OCI-LY3 (cell line): Measurements from ENCODE around the gene NR2C2AP.
A peak's percentile ranks its signal among the peaks of the same experiment; 100 is the strongest.

Experiments used
- H2AFZ ChIP-seq: fragments of 200-600, 300-600 bp; shearing (Covaris generic); 2 replicates; pipeline ENCODE4 v1.6.0; 2014; ENCODE audit warnings: antibody characterized with exemption, low read depth, low read length
- H3K27ac ChIP-seq: fragments of 200-600, 300-600 bp; sonication (generic); 2 replicates; pipeline ENCODE4 v1.5.1; 2014; ENCODE audit warnings: mild to moderate bottlenecking, low read length, moderate library complexity, mixed read lengths
- H3K27me3 ChIP-seq: fragments of 200-600, 300-600 bp; sonication (generic); 2 replicates; pipeline ENCODE4 v1.6.1; 2014; ENCODE audit warnings: low read depth, low read length, mixed read lengths
- H3K36me3 ChIP-seq: fragments of 200-600, 300-600 bp; sonication (generic); replicated peaks from 2 replicates; pipeline ENCODE3; 2014; ENCODE audit warnings: low read depth, low read length, mixed read lengths
- H3K4me1 ChIP-seq: fragments of 300-600, 200-600 bp; sonication (generic); 2 replicates; pipeline ENCODE4 v1.6.1; 2014; ENCODE audit warnings: low read length, mixed read lengths
- H3K4me2 ChIP-seq: fragments of 200-600, 300-600 bp; sonication (generic); 2 replicates; pipeline ENCODE4 v1.6.1; 2014; ENCODE audit warnings: low read length, mixed read lengths
- H3K4me3 ChIP-seq: fragments of 300-600, 200-600 bp; sonication (generic); 2 replicates; pipeline ENCODE4 v1.5.1; 2014; ENCODE audit warnings: antibody characterized with exemption, mild to moderate bottlenecking, low read length, moderate library complexity
- H3K79me2 ChIP-seq: fragments of 300-600, 200-600 bp; shearing (Covaris generic); 2 replicates; pipeline ENCODE4 v1.6.1; 2014; ENCODE audit warnings: mild to moderate bottlenecking, low read length, mixed read lengths
- H3K9ac ChIP-seq: fragments of 300-600, 200-600 bp; shearing (Covaris generic); 2 replicates; pipeline ENCODE4 v1.6.0; 2014; ENCODE audit warnings: mild to moderate bottlenecking, low read length, moderate library complexity
- H3K9me3 ChIP-seq: fragments of 200-600, 300-600 bp; shearing (Covaris generic); 2 replicates; pipeline ENCODE4 v1.6.1; 2014; ENCODE audit warnings: low read length, mixed read lengths; ENCODE audit not compliant: insufficient read depth
- H4K20me1 ChIP-seq: fragments of 200-600, 300-600 bp; sonication (generic); 2 replicates; pipeline ENCODE4 v1.6.1; 2016; ENCODE audit warnings: low read length, mixed read lengths; ENCODE audit not compliant: insufficient read depth
- EZH2phosphoT487 ChIP-seq: fragments of 200-600 bp; shearing (Covaris generic); IDR thresholded peaks from 2 replicates; pipeline ENCODE4 v1.6.1; 2018; ENCODE audit warnings: antibody characterized with exemption, mixed run types, low read depth
- TF ChIP-seq, protein P1 (sequence below): fragments of 200-600, 300-600 bp; sonication (generic); IDR thresholded peaks from 2 replicates; pipeline ENCODE4 v1.5.1; 2014; ENCODE audit warnings: antibody characterized with exemption, low read length, low read depth

Gene NR2C2AP

DNA sequence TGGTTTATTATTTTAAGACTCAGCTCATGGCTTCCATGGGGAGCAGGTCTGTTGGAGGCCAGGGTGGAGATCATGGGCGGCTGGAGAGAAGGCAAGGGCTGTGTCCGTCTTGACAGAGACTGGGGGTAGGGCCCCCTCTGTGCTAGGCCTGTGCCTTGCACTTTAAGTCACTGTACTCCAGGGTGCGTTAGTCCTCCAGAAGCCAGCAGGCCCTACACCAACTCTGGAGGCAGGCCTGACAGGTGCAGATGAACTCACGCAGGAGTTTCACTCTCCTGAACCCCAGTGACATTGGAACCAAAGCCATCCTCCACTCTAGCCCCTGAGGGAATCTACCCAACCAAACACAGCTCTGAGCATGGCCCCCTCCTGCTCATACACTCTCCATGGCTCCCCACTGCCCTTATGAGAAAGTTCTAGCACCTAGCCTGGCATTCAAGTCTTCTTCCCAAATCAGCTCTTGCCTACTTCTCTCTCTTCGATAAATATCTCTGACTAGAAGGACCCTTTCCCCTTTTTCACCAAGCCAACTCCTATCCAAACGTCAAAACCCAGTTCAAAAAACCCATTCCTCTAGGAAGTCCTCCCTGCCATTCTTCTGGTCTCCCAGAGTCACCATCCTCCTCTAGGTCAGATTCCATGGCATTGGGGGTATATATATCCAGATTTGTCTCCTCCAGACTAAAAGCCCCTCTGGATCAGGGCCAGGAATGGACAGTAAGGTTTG lies 48.3 kb downstream of the NR2C2AP start:
- H3K9ac ChIP-seq = peak overlapping the region; percentile 50
- H3K27ac ChIP-seq = peak overlapping the region; percentile 81
- no peaks in the 10 kb centered on the region for H3K9me3 ChIP-seq
- TF ChIP-seq, protein P1, sequence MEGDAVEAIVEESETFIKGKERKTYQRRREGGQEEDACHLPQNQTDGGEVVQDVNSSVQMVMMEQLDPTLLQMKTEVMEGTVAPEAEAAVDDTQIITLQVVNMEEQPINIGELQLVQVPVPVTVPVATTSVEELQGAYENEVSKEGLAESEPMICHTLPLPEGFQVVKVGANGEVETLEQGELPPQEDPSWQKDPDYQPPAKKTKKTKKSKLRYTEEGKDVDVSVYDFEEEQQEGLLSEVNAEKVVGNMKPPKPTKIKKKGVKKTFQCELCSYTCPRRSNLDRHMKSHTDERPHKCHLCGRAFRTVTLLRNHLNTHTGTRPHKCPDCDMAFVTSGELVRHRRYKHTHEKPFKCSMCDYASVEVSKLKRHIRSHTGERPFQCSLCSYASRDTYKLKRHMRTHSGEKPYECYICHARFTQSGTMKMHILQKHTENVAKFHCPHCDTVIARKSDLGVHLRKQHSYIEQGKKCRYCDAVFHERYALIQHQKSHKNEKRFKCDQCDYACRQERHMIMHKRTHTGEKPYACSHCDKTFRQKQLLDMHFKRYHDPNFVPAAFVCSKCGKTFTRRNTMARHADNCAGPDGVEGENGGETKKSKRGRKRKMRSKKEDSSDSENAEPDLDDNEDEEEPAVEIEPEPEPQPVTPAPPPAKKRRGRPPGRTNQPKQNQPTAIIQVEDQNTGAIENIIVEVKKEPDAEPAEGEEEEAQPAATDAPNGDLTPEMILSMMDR = peak; percentile 45
- no peak for TF ChIP-seq EZH2phosphoT487
- H3K4me3 ChIP-seq = peak overlapping the region; percentile 17; the same call in 1 of the 2 replicates
- peaks cover 84% of the 10 kb centered on the region for H3K4me1 ChIP-seq
- H2AFZ ChIP-seq = no peak overlapping the region
- no peaks in the 10 kb centered on the region for H3K27me3 ChIP-seq
- peak overlapping the region; percentile 63 for H3K4me2 ChIP-seq
- H3K36me3 ChIP-seq = peaks cover 12% of the 10 kb centered on the region
- H4K20me1 ChIP-seq = no peaks in the 10 kb centered on the region
- H3K79me2 ChIP-seq = no peaks in the 10 kb centered on the region

DNA sequence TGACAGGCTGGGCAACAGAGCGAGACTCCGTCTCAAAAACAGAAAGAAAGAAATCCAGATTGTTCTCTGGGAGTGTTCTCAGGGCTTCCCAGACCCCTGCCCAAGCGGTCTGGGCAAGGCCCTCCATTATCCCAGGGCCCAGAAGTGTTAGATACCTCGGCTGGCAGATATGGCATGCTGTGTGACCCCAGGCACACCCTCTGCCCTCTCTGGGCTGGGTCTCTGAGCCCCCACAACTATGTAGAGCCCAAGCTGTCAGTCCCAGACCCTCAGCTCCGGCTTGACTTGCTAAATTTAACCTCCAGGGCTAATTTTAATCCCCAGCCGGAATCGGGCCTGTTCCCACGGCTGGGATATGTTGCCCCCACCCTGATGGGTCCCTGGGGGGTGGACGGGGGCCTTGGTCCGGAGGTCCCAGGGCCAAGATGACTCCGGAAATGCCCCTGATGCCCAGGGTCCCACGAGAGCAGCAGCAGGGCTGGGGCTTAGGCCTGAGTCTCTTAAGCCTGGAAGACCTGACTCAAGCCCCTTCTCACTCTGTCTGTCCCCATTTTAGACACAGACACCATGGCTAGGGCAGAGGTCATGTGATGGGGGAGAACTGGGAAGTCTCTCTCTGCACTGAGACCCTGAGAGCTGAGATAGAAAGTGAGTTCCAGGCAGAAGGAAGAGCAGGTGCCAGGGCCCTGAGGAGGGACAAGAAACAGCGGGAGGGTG lies 50.4 kb downstream of the NR2C2AP start:
- peaks cover 63% of the 10 kb centered on the region for H3K4me1 ChIP-seq
- H3K79me2 ChIP-seq = no peaks in the 10 kb centered on the region
- no peak overlapping the region for H3K4me3 ChIP-seq
- peaks cover 6% of the 10 kb centered on the region for H3K36me3 ChIP-seq
- H3K27me3 ChIP-seq = no peaks in the 10 kb centered on the region
- no peak overlapping the region for H3K27ac ChIP-seq
- no peaks in the 10 kb centered on the region for H3K9me3 ChIP-seq
- no peak overlapping the region for H2AFZ ChIP-seq
- H4K20me1 ChIP-seq = no peaks in the 10 kb centered on the region
- no peak overlapping the region for H3K4me2 ChIP-seq
- no peak overlapping the region for H3K9ac ChIP-seq
- TF ChIP-seq EZH2phosphoT487 = no peak
- TF ChIP-seq, protein P1 = no peak

DNA sequence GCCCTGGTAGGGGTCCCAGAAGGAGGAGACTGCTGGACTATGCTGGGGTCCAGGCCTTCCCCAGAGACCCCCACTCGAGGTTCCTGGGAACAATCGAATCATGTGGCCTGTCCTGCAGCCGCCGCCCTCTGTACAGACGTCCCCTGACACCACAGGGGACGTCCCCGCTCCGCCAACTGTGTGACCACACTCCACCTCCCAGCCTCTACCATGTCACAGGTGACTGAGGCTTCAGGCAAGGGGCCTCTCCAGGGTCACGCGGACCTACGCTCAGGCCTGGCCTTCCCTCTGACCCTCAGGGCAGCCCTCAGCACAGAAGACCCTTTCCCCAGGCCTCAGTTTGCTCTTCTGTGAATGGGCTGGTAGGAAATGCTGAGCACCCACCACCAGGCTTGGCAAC lies 51.8 kb downstream of the NR2C2AP start:
- Histone ChIP-seq H3K36me3 (peaks cover 5% of the 10 kb centered on the region), H3K4me1 (peaks cover 50% of the 10 kb centered on the region), H2AFZ (no peak overlapping the region), H3K27me3 (no peaks in the 10 kb centered on the region), H3K9me3 (no peaks in the 10 kb centered on the region), H3K4me3 (peak overlapping the region; percentile 30), H3K4me2 (peak overlapping the region; percentile 62), H3K27ac (peak overlapping the region; percentile 22; the same call in 1 of the 2 replicates), H3K79me2 (no peaks in the 10 kb centered on the region), H4K20me1 (no peaks in the 10 kb centered on the region), H3K9ac (peak overlapping the region; percentile 40; the same call in 1 of the 2 replicates)
- TF ChIP-seq, protein P1 = no peak
- TF ChIP-seq EZH2phosphoT487 = no peak
